ENCODE results near the gene PRAMEF13.
"Not testable (repeated sequence)": the region's sequence is repeated elsewhere in the genome, so short reads cannot be mapped to it uniquely, and the experiment has no call there.

Gene PRAMEF13, protein sequence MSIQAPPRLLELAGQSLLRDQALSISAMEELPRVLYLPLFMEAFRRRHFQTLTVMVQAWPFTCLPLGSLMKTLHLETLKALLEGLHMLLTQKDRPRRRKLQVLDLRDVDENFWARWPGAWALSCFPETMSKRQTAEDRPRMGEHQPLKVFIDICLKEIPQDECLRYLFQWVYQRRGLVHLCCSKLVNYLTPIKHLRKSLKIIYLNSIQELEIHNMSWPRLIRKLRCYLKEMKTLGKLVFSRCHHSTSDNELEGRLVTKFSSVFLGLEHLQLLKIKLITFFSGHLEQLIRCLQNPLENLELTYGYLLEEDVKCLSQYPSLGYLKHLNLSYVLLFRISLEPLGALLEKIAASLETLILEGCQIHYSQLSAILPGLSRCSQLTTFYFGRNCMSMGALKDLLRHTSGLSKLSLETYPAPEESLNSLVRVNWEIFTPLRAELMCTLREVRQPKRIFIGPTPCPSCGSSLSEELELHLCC

DNA sequence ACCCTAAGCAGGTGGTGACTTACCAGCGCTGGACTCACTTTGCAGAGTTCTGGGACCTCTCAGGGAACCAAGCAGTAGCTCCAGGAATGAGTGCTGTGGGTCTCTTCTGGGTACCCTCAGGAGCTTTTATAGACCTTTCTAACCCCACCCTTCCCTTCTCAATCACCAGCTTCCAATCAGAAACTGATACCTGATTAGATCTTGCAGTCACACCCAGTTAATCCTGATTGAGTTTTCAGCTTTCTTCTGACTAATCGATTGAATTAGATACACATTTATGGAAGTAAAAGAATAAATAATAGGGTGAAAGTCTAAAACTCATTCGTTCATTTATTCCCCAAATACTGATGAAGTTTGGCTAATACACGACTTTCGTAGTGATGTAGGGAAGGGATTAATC lies at the start of gene PRAMEF13:
TSS of gene PRAMEF13 (minus strand) at position 101 of the 400 bp plus-strand sequence. CDS start 1,820 bp downstream, outside the sequence.
- H3K4me1 ChIP-seq (ENCODE audit: insufficient read depth, low read length, poor library complexity, severe bottlenecking); H3K36me3 ChIP-seq (ENCODE audit: insufficient read depth, low read length): not testable (repeated sequence)

DNA sequence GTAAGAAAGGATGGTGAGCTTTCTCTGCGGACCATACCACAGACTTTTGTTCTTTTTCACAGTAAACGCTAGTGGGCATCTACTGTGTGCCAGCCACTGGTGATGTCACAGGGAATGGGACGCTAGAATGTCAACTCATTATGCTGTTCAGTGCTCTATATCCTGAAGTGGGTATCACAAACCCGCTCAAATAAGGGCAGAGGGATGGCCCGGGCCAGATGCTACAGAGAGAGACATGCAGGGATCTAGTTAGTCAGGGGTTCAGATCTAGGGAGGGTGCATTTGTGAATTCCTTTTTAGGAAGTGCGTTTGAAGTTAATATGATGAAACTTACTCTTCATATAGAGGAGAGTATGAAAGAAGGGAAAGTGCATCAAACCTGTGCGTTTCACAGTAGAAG lies 45.9 kb upstream of the PRAMEF13 start:
- not testable (repeated sequence) for H3K36me3 ChIP-seq (ENCODE audit: insufficient read depth, low read length); H3K4me3 ChIP-seq (ENCODE audit: low read length, poor library complexity, severe bottlenecking); H3K79me2 ChIP-seq (ENCODE audit: insufficient read depth, low read length); H3K9ac ChIP-seq (ENCODE audit: low read depth, low read length, poor library complexity, severe bottlenecking); H4K20me1 ChIP-seq (ENCODE audit: insufficient read depth, low read length, poor library complexity, severe bottlenecking); H3F3A ChIP-seq (ENCODE audit: low read depth); H3K4me1 ChIP-seq (ENCODE audit: insufficient read depth, low read length, poor library complexity, severe bottlenecking); H3K27me3 ChIP-seq (ENCODE audit: insufficient read depth, low read length, poor library complexity, severe bottlenecking); H2AFZ ChIP-seq (ENCODE audit: low read length); H3K9me2 ChIP-seq (replicated peaks; ENCODE audit: low read depth, low read length); H3K9me3 ChIP-seq (ENCODE audit: insufficient read depth, low read depth, low read length); H3K4me2 ChIP-seq (ENCODE audit: low read depth, low read length, poor library complexity, severe bottlenecking)

More for the DNA sequence above, at the start of gene PRAMEF13:
- not testable (repeated sequence) for H2AFZ ChIP-seq (ENCODE audit: low read length); H3K9me3 ChIP-seq (ENCODE audit: insufficient read depth, low read depth, low read length); H3K4me2 ChIP-seq (ENCODE audit: low read depth, low read length, poor library complexity, severe bottlenecking); H4K20me1 ChIP-seq (ENCODE audit: insufficient read depth, low read length, poor library complexity, severe bottlenecking); H3K9me2 ChIP-seq (replicated peaks; ENCODE audit: low read depth, low read length); H3K27me3 ChIP-seq (ENCODE audit: insufficient read depth, low read length, poor library complexity, severe bottlenecking); H3K9ac ChIP-seq (ENCODE audit: low read depth, low read length, poor library complexity, severe bottlenecking); H3F3A ChIP-seq (ENCODE audit: low read depth); H3K4me3 ChIP-seq (ENCODE audit: low read length, poor library complexity, severe bottlenecking); H3K79me2 ChIP-seq (ENCODE audit: insufficient read depth, low read length)

DNA sequence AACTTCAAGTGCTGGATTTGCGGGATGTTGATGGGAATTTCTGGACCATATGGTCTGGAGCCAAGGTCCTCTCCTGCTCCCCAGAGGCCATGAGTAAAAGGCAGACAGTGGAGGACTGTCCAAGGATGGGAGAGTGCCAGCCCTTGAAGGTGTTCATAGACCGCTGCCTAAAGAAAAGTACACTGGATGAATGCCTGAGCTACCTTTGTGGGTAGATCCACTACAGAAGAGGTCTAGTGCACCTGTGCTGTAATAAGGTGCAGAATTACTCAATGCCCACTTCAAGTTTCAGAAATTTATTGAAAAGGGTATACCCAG lies 45.3 kb upstream of the PRAMEF13 start:
- not testable (repeated sequence) for H3K79me2 ChIP-seq (ENCODE audit: insufficient read depth, low read length); H3F3A ChIP-seq (ENCODE audit: low read depth); H4K20me1 ChIP-seq (ENCODE audit: insufficient read depth, low read length, poor library complexity, severe bottlenecking); H3K4me2 ChIP-seq (ENCODE audit: low read depth, low read length, poor library complexity, severe bottlenecking); H3K9ac ChIP-seq (ENCODE audit: low read depth, low read length, poor library complexity, severe bottlenecking); H2AFZ ChIP-seq (ENCODE audit: low read length); H3K9me3 ChIP-seq (ENCODE audit: insufficient read depth, low read depth, low read length); H3K4me3 ChIP-seq (ENCODE audit: low read length, poor library complexity, severe bottlenecking); H3K36me3 ChIP-seq (ENCODE audit: insufficient read depth, low read length); H3K4me1 ChIP-seq (ENCODE audit: insufficient read depth, low read length, poor library complexity, severe bottlenecking); H3K9me2 ChIP-seq (replicated peaks; ENCODE audit: low read depth, low read length); H3K27me3 ChIP-seq (ENCODE audit: insufficient read depth, low read length, poor library complexity, severe bottlenecking)

DNA sequence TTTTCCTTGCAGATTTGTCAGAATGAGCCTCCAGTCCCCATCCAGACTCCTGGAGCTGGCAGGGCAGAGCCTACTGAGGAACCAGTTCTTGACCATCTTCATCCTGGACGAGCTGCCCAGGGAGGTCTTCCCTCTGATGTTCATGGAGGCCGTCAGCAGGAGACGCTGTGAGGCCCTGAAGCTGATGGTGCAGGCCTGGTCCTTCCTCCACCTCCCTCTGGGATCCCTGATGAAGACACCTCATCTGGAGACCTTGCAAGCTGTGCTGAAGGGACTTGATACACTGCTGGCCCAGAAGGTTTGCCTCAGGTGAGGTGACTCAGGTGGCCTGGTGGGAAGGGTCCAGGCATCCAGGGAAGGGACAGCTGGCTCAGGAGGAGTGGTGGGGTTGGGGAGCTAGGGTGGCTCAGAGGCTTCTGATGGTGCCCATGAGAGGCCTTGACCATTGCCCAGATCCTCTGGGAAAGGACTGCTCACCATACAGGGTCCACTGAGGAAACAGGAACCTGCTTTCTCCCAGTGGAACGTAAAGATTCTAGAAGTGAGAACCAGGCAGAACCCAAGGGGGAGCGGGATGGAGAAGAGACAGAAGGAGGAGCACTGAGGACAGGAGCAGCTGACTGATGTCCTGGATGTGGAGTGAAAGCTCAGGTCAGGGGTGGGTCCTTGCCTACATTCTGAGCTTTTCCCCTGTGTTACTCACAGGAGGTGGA lies 44.8 kb upstream of the PRAMEF13 start:
- H3K4me3 ChIP-seq (ENCODE audit: low read length, poor library complexity, severe bottlenecking); H3K9me2 ChIP-seq (replicated peaks; ENCODE audit: low read depth, low read length); H2AFZ ChIP-seq (ENCODE audit: low read length); H3K9me3 ChIP-seq (ENCODE audit: insufficient read depth, low read depth, low read length); H4K20me1 ChIP-seq (ENCODE audit: insufficient read depth, low read length, poor library complexity, severe bottlenecking); H3K36me3 ChIP-seq (ENCODE audit: insufficient read depth, low read length); H3K79me2 ChIP-seq (ENCODE audit: insufficient read depth, low read length); H3K27me3 ChIP-seq (ENCODE audit: insufficient read depth, low read length, poor library complexity, severe bottlenecking); H3K9ac ChIP-seq (ENCODE audit: low read depth, low read length, poor library complexity, severe bottlenecking); H3F3A ChIP-seq (ENCODE audit: low read depth); H3K4me1 ChIP-seq (ENCODE audit: insufficient read depth, low read length, poor library complexity, severe bottlenecking); H3K4me2 ChIP-seq (ENCODE audit: low read depth, low read length, poor library complexity, severe bottlenecking): not testable (repeated sequence)

DNA sequence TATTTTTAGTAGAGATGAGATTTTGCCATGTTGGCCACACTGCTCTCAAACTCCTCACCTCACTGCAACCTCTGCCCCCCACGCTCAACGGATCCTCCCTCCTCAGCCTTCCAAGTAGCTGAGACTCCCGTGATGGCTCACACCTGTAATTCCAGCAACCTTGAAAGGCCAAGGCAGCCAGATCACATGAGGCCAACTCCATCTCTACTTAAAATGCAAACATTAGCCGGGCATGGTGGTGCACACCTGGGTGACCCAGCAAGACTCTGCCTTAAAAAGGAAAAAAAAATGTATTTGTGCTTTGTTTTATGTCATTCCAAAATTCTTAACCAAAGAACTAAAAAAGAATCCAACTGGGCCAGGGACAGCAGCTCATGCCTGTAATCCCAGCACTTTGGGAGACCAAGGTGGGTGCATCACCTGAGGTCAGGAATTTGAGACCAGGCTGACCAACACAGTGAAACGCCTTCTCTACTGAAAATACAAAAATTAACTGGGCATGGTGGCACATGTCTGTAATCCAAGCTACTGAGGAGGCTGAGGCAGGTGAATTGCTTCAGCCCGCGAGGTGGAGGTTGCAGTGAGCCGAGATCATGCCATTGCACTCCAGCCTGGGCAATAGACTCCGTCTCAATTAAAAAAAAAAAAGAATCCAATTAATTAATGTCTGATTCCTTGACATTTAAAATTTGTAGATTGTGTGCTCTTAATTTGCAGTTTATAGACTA lies 42.5 kb upstream of the PRAMEF13 start:
- H2AFZ ChIP-seq (ENCODE audit: low read length); H3K9me2 ChIP-seq (replicated peaks; ENCODE audit: low read depth, low read length); H3K27me3 ChIP-seq (ENCODE audit: insufficient read depth, low read length, poor library complexity, severe bottlenecking): not testable (repeated sequence)

DNA sequence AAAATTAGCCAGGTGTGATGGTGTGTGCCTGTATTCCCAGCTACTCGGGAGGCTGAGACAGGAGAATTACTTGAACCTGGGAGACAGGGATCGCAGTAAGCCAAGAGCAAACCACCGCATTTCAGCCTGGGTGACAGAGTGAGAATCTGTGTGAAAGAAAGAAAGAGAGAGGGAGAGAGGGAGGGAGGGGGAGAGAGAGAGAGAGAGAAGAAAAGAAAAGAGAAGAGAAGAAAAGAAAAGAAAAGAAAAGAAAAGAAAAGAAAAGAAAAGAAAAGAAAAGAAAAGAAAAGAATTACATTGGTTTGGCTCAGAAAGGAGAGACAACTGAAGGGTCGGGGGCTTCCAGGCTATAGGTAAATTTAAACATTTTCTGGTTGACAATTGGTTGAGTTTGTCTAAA lies 38.4 kb upstream of the PRAMEF13 start:
- H3K27me3 ChIP-seq (ENCODE audit: insufficient read depth, low read length, poor library complexity, severe bottlenecking); H3K4me2 ChIP-seq (ENCODE audit: low read depth, low read length, poor library complexity, severe bottlenecking); H3F3A ChIP-seq (ENCODE audit: low read depth); H3K9me3 ChIP-seq (ENCODE audit: insufficient read depth, low read depth, low read length); H3K9ac ChIP-seq (ENCODE audit: low read depth, low read length, poor library complexity, severe bottlenecking); H3K9me2 ChIP-seq (replicated peaks; ENCODE audit: low read depth, low read length); H3K4me1 ChIP-seq (ENCODE audit: insufficient read depth, low read length, poor library complexity, severe bottlenecking); H4K20me1 ChIP-seq (ENCODE audit: insufficient read depth, low read length, poor library complexity, severe bottlenecking); H3K4me3 ChIP-seq (ENCODE audit: low read length, poor library complexity, severe bottlenecking); H3K36me3 ChIP-seq (ENCODE audit: insufficient read depth, low read length); H2AFZ ChIP-seq (ENCODE audit: low read length); H3K79me2 ChIP-seq (ENCODE audit: insufficient read depth, low read length): not testable (repeated sequence)

More for the DNA sequence above, 42.5 kb upstream of the PRAMEF13 start:
- not testable (repeated sequence) for H3K4me3 ChIP-seq (ENCODE audit: low read length, poor library complexity, severe bottlenecking); H3K4me2 ChIP-seq (ENCODE audit: low read depth, low read length, poor library complexity, severe bottlenecking); H3K9me3 ChIP-seq (ENCODE audit: insufficient read depth, low read depth, low read length); H3K4me1 ChIP-seq (ENCODE audit: insufficient read depth, low read length, poor library complexity, severe bottlenecking); H4K20me1 ChIP-seq (ENCODE audit: insufficient read depth, low read length, poor library complexity, severe bottlenecking); H3F3A ChIP-seq (ENCODE audit: low read depth); H3K9ac ChIP-seq (ENCODE audit: low read depth, low read length, poor library complexity, severe bottlenecking); H3K36me3 ChIP-seq (ENCODE audit: insufficient read depth, low read length); H3K79me2 ChIP-seq (ENCODE audit: insufficient read depth, low read length)

DNA sequence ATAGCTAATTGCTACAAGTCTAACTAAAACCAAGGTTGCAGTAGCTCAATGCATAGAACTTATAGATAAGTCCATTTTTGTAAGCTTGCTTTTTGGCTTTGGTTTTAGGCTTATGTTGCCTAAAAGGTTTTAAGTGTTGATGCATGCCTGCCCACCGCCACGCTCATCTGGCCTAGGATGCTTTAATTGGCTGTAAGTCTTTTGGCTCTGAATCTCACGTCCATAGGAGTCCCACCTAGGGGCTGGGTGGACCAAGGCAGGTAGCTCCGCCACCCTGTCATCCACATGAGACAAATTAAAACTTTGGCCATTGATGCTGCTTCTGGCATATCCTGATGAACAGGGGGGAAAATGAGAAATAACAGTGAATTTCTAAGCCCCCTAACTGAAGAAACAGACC lies 36.4 kb upstream of the PRAMEF13 start:
- not testable (repeated sequence) for H4K20me1 ChIP-seq (ENCODE audit: insufficient read depth, low read length, poor library complexity, severe bottlenecking); H3F3A ChIP-seq (ENCODE audit: low read depth); H3K4me2 ChIP-seq (ENCODE audit: low read depth, low read length, poor library complexity, severe bottlenecking); H2AFZ ChIP-seq (ENCODE audit: low read length); H3K9me3 ChIP-seq (ENCODE audit: insufficient read depth, low read depth, low read length); H3K9me2 ChIP-seq (replicated peaks; ENCODE audit: low read depth, low read length); H3K27me3 ChIP-seq (ENCODE audit: insufficient read depth, low read length, poor library complexity, severe bottlenecking); H3K79me2 ChIP-seq (ENCODE audit: insufficient read depth, low read length); H3K9ac ChIP-seq (ENCODE audit: low read depth, low read length, poor library complexity, severe bottlenecking); H3K4me1 ChIP-seq (ENCODE audit: insufficient read depth, low read length, poor library complexity, severe bottlenecking); H3K36me3 ChIP-seq (ENCODE audit: insufficient read depth, low read length); H3K4me3 ChIP-seq (ENCODE audit: low read length, poor library complexity, severe bottlenecking)

Data from Loucy (cell line).